ENCODE results near the gene RYR2. TPM values are rescaled to one million over a fixed set of nuclear protein-coding genes. Genes with fewer than 3 reads are reported as not detected.
A peak's percentile ranks its signal among the peaks of the same experiment; 100 is the strongest.

The RYR2 gene
- total and polyA plus RNA-seq, 9 donors, result 2.3 to 4.7 (median 3.3) TPM

DNA sequence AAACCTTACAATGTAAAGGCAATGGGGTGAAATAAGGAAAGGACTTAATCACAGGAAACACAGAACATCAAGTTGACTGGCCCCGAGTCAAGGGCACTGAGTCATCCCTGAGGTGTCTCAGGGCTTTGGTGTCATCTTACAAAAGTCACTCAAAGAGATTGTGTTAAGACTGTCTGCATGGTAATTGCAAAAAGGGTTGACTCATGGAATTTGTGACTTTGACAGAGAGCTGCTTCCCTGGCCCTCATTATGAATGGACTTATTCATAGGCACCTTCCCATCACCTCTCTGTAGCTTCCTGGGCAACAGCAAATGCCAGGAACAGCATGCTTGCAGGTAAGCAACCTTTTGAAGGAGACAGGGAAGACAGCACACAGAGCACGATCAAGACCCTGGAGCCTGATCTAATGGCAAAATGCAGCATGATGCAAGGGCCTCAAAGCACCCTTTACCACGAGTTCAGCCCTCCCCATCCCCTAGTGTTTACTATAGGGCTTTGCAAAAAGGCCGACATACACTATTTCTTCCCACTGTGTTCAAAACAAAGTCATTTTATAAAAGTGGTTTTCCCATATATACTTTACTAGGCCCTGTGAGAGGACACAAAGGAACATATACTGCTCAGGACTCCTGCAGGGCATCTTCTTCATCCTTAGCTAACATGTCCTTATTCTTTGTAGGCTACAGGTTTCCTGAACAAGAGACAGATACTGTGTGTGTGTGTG is 831.7 kb downstream of the RYR2 start:
- H3K36me3 ChIP-seq (ENCODE audit: control insufficient read depth, insufficient read depth, low read length), result no peaks in the 10 kb centered on the region
- no peaks in the 10 kb centered on the region for H3K27me3 ChIP-seq (ENCODE audit: control insufficient read depth, insufficient read depth, low read length)
- H3K9me3 ChIP-seq (replicated peaks; ENCODE audit: control insufficient read depth, low read depth, low read length), result no peaks in the 10 kb centered on the region
- no peak for DNase-seq
- no peak overlapping the region for H3K4me3 ChIP-seq (ENCODE audit: low read length)
- no peak overlapping the region for H3K27ac ChIP-seq (ENCODE audit: low read length)
- 83% methylated on average over 2 of the region's 4 CpGs for WGBS (ENCODE audit: insufficient coverage)
- H3K4me1 ChIP-seq (ENCODE audit: control insufficient read depth, insufficient read depth, low read length), result no peaks in the 10 kb centered on the region

DNA sequence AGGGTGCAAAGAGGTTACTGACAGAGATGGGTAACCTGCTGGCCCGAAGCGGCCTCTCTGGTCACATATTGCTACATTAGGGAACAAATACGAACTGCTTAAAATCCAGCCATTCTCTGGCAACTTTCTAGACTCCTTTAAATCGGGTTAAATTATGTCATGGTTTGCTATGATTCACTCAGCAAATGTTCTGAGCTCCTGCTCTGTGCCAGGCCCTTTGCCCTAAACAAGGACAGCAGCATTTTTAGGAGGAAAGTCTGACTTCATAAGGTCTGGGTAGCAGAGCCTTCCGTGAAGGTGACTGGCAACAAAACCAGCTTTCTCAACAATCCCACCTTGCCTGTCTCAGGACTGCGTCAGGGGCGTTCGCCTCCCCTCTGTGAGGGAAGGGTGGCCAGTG is 833.3 kb downstream of the RYR2 start:
- Histone ChIP-seq H3K36me3 (ENCODE audit: control insufficient read depth, insufficient read depth, low read length) (no peaks in the 10 kb centered on the region), H3K27me3 (ENCODE audit: control insufficient read depth, insufficient read depth, low read length) (no peaks in the 10 kb centered on the region), H3K4me3 (ENCODE audit: low read length) (no peak overlapping the region), H3K4me1 (ENCODE audit: control insufficient read depth, insufficient read depth, low read length) (no peaks in the 10 kb centered on the region), H3K27ac (ENCODE audit: low read length) (no peak overlapping the region), H3K9me3 (replicated peaks; ENCODE audit: control insufficient read depth, low read depth, low read length) (no peaks in the 10 kb centered on the region)
- WGBS (ENCODE audit: insufficient coverage), result 80% methylated on average over 1 of the region's 8 CpGs
- no peak for DNase-seq

DNA sequence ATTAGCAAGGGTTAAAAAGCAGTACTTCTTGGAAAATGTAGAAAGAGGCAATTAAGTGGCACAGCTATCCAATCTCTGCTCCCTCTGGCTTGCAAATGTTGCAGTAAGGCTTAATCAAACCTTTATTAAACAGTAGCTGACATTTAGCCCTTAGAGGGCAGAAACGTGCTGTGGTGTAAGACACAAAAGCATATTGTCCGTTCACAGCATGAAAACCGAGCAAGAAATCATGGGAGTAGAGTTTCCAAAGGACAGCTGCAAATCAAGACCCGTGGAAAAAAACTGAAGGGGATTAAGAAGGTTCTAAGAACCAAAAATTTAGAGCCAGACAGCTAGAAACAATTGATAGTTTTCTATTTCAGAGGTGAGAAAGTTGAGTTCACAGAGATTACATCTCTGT is 835.6 kb downstream of the RYR2 start:
- H3K4me1 ChIP-seq (ENCODE audit: control insufficient read depth, insufficient read depth, low read length), result no peaks in the 10 kb centered on the region
- peak; percentile 62 for DNase-seq
- H3K27ac ChIP-seq (ENCODE audit: low read length), result no peak overlapping the region
- H3K9me3 ChIP-seq (replicated peaks; ENCODE audit: control insufficient read depth, low read depth, low read length), result no peaks in the 10 kb centered on the region
- H3K27me3 ChIP-seq (ENCODE audit: control insufficient read depth, insufficient read depth, low read length), result no peaks in the 10 kb centered on the region
- WGBS (ENCODE audit: insufficient coverage), result 50% methylated on average over 3 of the region's 4 CpGs
- no peaks in the 10 kb centered on the region for H3K36me3 ChIP-seq (ENCODE audit: control insufficient read depth, insufficient read depth, low read length)
- H3K4me3 ChIP-seq (ENCODE audit: low read length), result no peak overlapping the region

DNA sequence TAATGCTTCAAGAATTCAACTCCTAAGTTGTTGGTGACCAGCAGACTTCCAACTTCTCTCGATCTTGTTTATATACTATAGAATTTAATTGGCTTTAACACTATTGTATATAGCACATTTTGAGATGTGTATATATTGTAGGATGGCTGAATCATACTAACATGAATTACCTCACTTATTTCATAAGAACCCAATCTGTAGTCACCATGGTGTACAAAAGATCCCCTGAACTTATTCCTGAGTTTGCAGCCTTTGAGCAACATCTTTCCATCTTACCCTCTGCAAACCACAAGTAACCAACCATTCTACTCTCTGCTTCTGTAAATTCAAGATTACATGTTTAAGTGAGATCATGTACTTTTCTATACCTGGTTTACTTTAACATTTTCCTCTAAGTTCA is 836.4 kb downstream of the RYR2 start:
- Histone ChIP-seq H3K27me3 (ENCODE audit: control insufficient read depth, insufficient read depth, low read length) (no peaks in the 10 kb centered on the region), H3K36me3 (ENCODE audit: control insufficient read depth, insufficient read depth, low read length) (no peaks in the 10 kb centered on the region), H3K9me3 (replicated peaks; ENCODE audit: control insufficient read depth, low read depth, low read length) (no peaks in the 10 kb centered on the region), H3K27ac (ENCODE audit: low read length) (no peak overlapping the region), H3K4me1 (ENCODE audit: control insufficient read depth, insufficient read depth, low read length) (no peaks in the 10 kb centered on the region), H3K4me3 (ENCODE audit: low read length) (no peak overlapping the region)
- no CpG with 5 or more reads among the region's 1 CpG for WGBS (ENCODE audit: insufficient coverage)
- DNase-seq, result no peak

DNA sequence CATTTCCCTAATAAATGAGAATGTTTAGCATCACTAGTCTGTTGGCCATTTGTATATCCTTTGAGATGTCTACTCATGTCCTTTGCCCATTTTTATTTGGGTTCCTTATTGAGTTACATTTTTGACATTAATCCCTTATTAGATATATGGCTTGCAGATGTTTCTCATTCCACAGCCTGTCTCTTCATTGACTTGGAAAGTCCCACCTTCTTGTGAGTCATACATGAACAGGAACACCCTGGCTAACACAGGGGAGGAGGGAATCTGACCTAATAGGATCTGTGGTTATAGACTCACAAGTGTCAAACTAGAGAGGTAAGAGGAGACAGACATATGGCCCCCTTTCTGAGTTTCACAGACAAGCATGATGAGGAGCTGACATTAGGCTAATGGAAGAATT is 837.2 kb downstream of the RYR2 start:
- no peaks in the 10 kb centered on the region for H3K27me3 ChIP-seq (ENCODE audit: control insufficient read depth, insufficient read depth, low read length)
- no peaks in the 10 kb centered on the region for H3K4me1 ChIP-seq (ENCODE audit: control insufficient read depth, insufficient read depth, low read length)
- no peak overlapping the region for H3K27ac ChIP-seq (ENCODE audit: low read length)
- H3K9me3 ChIP-seq (replicated peaks; ENCODE audit: control insufficient read depth, low read depth, low read length), result no peaks in the 10 kb centered on the region
- DNase-seq, result no peak
- no peaks in the 10 kb centered on the region for H3K36me3 ChIP-seq (ENCODE audit: control insufficient read depth, insufficient read depth, low read length)
- H3K4me3 ChIP-seq (ENCODE audit: low read length), result no peak overlapping the region

Other genes with a start within 250 kb of the RYR2 start
- 30.6 TPM for gene MTR, start 246.9 kb upstream of the RYR2 start, total RNA-seq
- 10 to 100 TPM; 14.0 to 21.1 (median 17.6) TPM for gene MTR, start 246.9 kb upstream of the RYR2 start, polyA plus RNA-seq (ENCODE audit: insufficient read depth in 1 of 8, insufficient read length in 8 of 8, low replicate concordance in 1 of 8)
- not detected for gene MT1HL1, start 37.7 kb upstream of the RYR2 start, total RNA-seq
- gene MT1HL1, start 37.7 kb upstream of the RYR2 start, polyA plus RNA-seq (ENCODE audit: insufficient read depth in 1 of 8, insufficient read length in 8 of 8, low replicate concordance in 1 of 8), result not detected